Measurements from ENCODE around the gene SLC17A5.
"Not testable (repeated sequence)": the region's sequence is repeated elsewhere in the genome, so short reads cannot be mapped to it uniquely, and the experiment has no call there.

Gene SLC17A5

GRCh38 chr6:73565767-73566485 is 87.9 kb downstream of the SLC17A5 start:
- no peak for DNase-seq

- no peak for DNase-seq
Observed at GRCh38 chr6:73564578-73565345, 89.0 kb downstream of the SLC17A5 start.

DNA sequence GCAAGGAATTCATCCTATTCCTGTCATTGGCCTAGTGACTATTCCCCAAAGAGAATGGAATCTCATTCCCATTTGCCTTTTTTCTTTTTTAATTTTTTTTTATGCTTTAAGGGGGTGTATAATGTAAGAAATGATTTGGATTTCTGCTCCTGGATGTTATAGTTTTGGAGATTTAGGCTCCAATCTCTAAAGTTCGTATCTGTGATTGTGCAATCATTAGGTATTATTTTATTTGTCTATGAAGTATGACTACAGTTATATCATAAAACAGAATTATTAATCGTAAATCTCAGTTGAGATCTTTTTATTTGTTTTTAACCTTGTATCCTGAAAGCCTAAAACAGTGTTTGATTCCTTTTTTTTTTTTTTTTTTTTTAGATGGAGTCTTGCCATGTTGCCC is 91.2 kb downstream of the SLC17A5 start:
- DNase-seq: no peak

- no peak for DNase-seq
Observed at GRCh38 chr6:73560853-73561407, 92.9 kb downstream of the SLC17A5 start.

GRCh38 chr6:73560182-73560732 is 93.5 kb downstream of the SLC17A5 start:
- no peak for DNase-seq

GRCh38 chr6:73559399-73559794 is 94.4 kb downstream of the SLC17A5 start:
- not testable (repeated sequence) for DNase-seq

- DNase-seq: no peak
Observed at GRCh38 chr6:73558624-73559398, 95.0 kb downstream of the SLC17A5 start.

DNA sequence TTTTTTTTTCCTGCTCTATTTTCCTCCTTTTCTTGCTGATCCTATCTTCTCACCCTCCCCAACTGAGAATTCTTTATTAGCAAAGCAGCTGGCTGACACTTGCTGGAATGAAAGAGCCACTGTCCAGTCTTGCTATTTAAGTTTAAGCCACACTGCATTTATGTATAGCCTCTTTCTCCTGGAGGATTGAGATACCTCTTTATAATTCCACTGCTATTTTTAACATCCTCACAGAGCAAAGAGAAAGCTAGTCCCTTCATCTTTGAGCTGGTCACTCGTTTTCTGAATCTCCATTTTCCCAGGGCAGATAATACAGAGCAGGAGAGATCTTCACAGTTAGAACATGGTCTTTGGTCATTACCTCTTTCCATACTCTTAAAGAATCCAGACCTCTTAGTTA is 97.0 kb downstream of the SLC17A5 start:
- DNase-seq: no peak

DNA sequence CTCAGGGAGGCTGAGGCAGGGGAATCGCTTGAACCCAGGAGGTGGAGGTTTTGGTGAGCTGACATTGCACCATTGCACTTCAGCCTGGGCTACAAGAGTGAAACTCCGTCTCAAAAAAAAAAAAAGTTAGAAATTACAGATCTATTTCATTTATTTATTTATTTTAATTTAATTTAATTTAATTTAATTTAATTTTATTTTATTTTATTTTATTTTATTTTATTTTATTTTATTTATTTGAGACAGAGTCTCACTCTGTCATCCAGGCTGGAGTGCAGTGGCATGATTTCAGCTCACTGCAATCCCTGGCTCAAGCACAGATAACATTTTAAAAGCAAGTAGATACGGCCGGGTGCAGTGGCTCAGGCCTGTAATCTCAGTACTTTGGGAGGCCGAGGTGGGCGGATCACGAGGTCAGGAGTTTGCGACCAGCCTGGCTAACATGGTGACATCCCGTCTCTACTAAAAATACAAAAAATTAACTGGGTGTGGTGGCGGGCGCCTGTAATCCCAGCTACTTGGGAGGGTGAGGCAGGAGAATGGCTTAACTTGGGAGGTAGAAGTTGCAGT is 98.3 kb downstream of the SLC17A5 start:
- DNase-seq: not testable (repeated sequence)

DNA sequence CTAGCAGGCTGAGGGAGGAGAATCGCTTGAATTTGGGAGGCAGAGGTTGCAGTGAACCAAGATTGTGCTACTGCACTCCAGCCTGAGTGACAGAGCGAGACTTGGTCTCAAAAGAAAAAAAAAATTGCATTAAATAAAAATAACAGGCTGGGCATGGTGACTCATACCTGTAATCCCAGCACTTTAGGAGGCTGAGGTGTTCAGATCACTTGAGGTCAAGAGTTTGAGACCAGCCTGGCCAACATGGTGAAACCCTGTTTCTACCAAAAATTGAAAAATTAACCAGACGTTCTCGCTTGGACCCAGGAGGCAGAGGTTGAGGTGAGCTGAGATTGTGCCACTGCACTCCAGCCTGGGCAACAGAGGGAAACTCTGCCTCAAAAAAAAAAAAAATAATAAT is 102.7 kb downstream of the SLC17A5 start:
- DNase-seq: not testable (repeated sequence)

DNA sequence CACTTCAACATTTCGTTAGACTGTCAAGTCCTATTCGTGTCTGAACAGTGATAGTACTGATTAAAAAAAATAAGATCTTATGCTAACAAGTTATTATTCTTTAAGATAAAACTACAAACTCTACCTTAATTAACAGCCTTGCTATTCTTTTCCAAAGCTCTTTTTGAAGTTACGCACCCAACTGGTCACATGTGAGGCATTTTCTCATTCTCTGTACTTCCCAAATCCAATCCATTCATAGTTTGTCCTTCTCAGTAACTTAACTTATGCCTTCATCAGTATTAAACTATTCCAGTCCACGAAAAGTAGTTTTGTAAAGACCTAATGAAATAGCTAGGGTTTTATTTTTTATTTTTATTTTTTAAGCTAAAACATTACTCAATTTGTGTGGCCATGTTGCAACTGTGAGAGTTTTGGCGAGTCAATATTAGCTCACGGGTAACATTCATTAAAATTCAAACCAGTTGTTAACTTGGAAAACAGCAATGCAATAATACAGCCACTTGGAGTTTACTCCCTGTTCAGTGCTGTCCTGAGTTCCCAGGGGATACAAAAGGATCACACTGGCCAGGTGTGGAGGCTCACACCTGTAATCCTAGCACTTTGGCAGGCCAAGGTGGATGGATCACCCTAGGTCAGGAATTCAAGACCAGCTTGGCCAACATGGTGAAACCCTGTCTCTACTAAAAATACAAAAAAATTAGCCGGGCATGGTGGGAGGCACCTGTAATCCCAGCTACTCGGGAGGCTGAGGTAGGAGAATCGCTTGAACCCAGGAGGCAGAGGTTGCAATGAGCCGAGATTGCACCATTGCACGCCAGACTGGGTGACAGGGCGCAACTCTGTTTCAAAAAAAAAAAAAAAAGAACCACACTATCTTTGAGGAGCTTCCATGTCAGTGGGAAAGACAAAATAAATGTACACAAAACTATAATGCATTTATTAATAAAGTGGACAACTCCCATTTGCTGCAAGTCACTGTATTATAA is 105.0 kb downstream of the SLC17A5 start:
- DNase-seq: no peak

DNA sequence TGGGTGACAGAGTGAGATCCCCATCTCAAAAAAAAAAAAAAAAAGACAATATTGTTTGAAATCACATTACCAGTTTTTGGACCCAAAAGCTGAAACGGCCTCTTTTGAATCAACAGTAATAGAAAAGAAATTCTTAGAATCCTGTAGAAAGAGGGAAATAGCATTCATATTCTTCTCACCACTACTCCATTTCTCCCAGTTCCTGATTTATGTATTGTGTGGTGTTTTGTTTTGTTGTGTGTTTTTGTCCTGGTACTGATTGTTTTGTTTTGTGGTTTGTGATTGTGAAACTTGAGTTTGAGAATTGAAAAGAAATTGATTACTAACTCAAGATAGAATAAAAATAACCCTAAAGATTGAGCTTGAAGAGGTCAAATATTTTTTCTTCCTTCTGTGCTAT is 106.8 kb downstream of the SLC17A5 start:
- no peak for DNase-seq

All from right hindlimb (tissue), 1 donor.